HG03571 (cell line): ENCODE data around the gene ARFRP1.

Experiments used
- ATAC-seq: cut with Tn5 transposase; IDR thresholded peaks from one replicate; pipeline ENCODE4 v1.9.1; 2021; ENCODE audit not compliant: unreplicated experiment

The ARFRP1 gene, protein sequence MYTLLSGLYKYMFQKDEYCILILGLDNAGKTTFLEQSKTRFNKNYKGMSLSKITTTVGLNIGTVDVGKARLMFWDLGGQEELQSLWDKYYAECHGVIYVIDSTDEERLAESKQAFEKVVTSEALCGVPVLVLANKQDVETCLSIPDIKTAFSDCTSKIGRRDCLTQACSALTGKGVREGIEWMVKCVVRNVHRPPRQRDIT

DNA sequence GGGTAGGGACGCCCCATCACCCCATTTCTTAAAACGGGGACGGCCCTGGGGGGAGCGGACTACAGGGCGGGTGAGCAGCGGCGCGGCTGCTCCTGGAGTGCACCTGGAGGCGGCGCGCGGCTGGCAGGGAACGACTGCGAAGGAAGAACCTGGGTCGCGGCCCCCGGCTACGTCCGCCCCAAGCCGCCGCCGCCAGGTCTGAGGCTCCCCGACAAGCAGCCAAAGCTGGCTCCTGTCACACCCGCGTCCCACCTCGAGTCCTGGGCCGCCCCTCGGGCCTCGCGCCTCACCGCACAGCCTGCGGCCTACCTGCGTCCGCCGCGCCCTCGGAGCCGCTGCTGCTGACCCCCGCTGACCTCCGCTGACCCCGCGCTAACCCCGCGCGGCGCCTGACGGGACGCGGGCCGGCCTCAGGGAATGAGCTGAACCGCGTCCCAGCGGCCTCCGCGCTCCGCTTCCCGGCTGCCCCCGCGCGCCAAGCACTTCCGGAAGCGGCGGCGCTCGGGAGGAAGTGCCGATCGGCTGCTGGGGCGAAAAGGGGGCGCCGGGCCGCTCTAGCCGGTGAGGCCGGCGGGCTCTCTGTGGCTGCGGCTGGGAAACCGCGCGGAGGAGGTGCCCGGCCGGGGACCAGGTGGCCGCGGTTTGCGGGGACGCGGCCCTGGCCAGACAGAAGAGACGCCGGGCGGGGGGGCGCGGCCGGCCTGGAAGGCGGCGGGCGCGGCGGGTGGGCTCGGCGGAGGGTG, at the start of gene ARFRP1, which contains the start of gene ZGPAT:
Gene ARFRP1, minus strand, starts transcription at position 419 of the 743 bp plus-strand sequence. CDS start 885 bp downstream, outside the sequence.
Gene ZGPAT, plus strand, starts transcription at position 482 of the 743 bp plus-strand sequence. CDS start 542 bp downstream, outside the sequence.
- ATAC-seq: peak; percentile 61

DNA sequence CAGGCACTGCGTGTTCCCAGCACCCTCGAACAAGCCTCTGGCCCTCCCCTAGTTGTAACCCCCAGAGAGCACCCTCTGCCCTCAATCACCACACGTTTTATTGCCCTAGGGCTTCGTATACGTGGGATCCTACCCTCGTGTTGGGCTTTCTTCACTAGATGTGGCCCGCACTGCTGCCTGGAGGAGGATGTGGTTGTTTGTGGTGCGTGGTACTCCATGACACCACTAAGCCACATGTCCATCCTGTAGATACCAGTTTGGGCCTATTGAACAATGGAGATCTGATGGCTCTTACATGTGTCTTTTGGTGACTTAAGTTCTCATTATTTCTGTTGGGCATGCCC, 48.8 kb upstream of the ARFRP1 start:
- ATAC-seq: no peak

DNA sequence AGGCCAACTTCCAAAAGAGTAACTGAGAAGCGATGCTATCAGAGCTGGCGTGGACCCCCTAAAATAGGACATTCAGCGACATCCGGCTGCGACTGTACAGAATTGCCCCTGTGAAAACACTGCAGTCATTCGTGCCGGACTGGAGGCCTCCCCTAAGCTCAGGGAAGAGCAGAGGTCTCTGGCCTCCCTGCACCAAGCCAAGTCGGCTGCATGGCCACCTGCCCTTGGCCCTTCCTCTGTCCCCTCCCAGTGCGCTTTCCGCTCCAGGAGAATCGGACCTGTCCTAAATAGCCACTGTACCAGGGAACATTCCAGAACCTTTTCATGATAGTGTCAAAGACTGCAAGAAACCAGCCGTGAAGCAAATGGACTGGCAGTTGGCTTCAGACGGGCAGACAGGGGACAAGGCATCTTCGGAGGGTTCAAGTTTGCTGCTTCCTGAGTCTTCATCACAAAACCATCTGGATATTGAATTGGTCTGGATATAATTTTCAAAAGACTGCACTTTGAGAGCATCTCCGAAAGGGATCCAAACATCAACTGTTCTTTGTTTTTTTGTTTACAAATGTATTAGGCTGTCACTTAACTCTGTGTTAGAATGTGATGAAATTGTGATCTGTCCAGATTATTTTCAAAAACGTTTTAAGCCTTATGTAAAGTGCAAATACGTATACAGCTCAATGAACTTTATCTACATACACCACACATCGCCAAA, 48.3 kb upstream of the ARFRP1 start:
- no peak for ATAC-seq

DNA sequence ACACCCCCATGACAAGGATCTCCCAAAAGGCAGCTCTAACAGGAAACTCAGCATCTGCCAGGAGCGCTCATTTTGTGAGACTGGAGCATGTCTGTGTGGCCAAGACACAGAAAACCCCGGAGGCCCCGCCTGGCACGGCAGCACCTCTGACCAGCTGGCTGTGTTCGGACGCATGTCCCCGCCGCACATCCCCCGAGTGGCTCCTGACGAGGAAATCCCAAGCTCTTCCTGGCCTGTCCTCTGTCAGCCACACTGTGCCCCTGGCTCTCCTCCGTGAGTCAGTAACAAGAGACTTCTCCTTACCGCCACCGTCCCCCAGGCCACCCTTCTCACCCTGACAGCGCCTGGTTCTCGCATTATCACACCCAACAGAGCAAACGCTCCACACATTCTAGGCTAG, 46.2 kb upstream of the ARFRP1 start:
- no peak for ATAC-seq

DNA sequence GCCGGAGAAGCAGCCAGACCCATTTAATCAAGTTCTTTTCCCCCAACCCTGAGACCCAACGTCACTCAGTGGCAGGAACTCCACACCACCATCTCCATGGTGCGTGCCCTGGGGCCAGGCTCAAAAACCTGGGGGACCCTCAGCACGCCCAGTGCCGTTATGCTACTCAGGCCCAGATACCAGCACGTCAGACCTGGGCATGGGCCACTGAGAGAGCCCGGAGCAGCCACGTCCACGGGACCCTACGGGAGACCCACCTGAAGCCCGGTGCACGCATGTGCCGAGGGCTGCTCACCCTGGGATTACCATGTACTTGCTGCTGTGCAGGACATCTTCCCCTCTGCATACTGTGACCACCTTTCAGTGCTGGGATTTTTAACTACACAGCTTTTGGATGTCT, 45.6 kb upstream of the ARFRP1 start:
- ATAC-seq: no peak

DNA sequence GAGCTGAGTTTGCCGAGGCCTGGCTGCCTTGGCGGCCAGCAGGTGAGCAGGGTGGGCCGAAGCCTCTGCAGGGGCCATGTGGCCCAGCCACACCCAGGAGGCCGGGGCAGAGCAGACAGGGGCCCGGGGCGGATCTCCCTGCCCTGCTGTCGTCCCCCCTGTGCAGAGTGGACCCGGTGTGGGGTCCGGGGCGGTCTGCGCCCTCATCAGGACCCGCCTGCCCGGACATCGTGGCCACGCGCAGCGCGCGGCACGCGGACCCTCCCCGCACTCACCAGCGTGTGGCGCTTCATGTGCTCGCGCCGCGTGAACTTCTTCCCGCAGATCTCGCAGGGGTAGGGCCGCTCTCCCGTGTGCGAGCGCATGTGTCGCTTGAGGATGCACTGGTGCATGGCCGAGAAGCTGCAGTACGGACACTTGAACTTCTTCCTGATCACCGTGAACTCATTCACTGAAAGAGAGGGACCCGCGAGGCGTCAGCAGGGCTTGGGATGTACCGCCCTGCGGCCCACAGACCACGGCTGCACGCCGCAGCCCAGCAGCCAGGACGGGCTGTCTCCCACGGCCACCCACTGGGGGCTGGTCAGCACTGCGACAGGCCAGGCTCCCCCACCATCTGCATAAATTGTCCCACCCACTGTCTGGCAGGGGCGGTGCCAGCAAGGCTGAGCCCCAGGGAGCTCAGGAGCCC, 44.8 kb upstream of the ARFRP1 start:
- no peak for ATAC-seq

DNA sequence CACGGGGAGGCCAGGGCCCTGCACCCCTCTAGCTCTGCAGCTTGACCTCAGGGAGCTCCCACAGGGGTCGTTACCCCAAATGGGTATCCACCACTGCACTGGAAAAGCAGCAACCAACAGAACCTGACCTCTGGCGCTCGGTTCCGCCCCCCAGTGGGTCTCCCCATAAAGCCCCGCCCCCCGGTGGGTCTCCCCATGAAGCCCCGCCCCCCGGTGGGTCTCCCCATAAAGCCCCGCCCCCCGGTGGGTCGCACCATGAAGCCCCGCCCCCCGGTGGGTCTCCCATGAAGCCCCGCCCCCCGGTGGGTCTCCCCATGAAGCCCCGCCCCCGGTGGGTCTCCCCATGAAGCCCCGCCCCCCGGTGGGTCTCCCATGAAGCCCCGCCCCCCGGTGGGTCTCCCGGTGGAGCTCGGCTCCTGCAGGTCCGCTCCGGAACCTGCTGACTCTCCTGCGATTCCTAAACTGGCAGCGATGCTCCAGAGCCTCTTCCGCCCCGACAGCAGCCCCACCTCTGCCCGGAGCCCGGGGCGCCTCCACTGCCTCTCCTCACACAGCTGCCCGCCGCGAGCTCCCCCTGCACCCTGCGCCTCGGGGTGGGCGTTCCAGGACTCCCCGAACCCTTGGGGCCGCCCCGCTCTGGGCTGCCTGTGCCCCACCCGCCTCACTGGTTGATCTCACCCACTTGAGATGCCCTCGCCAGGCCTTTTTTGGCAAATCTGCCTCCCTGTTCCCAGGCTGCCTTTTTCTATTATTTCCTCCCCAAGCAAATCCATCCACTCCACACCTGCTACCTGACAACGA, 43.9 kb upstream of the ARFRP1 start:
- no peak for ATAC-seq

DNA sequence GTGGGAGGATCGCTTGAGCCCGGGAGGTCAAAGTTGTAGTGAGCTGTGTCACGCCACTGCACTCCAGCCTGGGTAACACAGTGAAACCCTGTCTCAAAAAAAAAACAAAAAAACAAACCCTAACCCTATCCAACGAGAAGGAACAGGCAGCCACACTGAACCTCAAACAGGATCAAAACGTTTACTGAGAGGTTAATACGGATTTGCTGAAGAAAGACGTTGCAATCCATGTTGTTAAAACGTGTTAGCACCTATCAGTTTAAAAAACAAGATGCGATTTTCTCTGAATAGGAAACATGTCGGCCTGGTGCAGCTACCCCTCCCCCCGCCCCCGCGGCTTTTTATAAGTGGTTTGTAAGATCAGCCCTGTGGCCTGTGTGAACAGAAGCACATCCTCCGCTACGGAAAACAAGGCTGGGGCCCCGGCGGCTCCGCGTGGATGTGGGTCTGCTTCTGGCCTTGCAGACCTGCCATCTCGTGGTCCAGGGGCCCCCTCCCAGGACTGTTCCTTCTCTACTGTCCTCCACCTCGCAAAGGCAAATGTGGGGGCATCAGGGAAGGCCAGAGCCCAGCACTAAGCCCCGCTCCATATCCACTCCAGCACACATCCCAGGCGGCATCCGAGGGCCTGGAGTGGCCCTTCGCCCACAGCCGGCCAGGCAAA, 43.2 kb upstream of the ARFRP1 start:
- ATAC-seq: no peak

DNA sequence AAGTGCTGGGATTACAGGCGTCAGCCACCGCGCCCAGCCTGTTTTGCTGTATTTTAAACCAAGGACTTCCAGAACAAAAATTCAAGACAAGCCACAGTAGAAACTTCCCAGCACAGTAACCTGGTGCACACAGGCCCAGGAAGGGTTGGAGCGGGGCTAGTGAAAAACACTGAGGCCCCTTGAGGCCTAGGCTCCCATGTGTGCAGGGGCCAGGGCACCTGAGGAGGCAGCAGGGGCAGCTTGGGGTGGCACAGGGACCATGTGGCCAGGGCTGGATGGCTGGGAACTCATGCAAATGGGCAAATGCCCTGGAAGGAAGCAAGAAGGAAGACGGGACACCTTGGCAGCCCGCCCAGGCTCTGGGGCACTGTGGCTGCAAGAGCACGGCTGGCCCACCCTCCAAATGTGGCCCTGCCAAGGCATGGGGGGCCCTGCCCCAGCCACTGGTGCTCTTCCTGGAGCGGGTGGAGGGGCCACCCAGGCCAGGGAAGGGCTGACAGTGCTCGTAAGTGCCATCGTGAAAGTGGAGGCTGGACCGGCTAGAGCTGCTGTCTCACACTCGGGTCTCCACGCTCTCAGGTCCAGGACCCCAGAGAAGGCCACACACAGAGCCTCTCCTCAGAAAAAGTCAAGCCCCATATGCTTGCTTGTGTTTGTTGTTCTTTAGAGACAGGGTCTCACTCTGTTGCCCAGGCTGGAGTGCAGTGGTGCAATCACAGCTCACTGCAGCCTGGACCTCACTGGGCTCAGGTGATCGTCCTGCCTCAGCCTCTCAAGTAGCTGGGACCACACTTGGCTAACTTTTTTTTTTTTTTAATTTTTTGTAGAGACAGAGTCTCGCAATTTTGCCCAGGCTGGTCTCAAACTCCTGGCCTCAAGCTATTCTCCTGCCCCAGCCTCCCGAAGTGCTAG, 42.1 kb upstream of the ARFRP1 start:
- no peak for ATAC-seq

DNA sequence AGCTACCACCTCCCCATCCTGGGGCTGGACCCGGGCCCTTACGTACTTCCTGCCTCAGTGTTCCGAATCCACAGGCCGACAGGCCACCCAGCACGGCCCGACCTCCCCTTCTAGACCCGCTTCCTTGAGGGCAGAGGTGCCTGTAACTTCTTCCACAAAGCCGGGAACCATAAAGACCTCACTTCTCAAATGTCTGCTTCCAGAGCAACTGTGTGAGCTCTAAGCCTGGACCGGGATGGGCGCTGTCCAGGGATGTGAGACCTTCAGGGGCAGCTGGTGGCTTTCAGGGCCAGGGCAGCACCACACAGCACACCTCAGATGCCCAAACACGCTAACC, 41.1 kb upstream of the ARFRP1 start:
- no peak for ATAC-seq

DNA sequence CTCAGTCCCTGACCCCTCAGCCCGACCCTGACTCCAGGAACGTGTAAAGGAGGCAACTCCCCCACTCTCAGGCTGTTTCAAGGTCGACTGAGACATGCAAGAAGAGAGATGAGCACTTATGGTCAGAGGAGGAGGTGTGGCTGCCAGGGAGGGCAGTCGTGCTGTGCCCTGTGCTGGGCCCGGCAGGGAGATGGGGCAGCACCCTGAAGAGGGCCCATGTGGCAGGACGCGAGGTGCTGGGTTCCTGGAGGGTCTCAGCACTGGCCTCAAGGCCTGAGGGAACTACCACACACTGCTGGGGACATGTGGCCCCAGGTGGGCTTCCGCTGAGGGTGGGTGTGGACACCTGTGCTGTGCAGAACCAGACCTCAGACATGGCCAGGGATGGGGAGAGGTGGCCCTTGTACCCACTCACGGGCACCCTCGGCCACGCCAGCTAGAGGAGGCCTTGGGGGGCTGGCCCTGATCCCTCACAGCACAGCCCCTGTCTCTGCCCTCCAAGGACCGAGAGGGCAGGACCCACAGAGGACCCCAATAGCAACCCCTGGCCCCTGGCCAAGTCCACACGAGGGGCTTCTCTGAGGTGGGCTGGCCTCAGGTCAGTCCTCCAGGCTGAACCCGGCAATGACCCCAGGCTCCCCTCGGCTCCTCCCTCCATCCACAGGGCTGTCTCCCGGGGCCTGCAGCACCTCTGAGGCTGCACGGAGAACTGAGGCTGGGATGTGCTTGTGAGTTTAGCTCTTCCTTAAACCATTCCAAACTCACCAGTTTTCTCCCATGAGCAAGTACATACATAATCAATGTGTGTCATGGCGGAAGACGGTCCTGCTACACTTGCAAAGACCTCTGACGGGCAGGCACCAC, 40.5 kb upstream of the ARFRP1 start:
- no peak for ATAC-seq

DNA sequence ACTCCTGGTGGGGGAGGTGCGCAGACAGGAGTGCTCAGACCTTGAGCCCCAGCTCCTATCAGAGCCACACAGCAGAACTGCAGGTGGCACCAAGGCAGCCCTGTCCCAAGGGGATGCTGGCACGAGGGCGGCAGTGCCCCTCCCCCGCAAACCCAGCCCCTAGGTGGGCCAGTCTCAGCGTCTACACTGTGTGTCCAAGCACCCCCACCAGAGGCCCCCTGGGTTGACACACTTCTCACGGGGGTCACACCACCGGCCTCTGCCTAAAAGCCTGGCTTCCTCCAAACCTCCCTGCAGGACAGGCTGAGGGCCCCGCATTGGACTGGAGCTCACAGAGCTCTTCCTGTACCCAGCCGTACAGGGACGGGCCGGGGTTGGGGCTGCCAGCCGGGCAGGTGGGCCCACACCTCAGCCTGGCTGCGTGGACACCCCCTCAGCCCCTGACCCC, 39.9 kb upstream of the ARFRP1 start:
- ATAC-seq: no peak

DNA sequence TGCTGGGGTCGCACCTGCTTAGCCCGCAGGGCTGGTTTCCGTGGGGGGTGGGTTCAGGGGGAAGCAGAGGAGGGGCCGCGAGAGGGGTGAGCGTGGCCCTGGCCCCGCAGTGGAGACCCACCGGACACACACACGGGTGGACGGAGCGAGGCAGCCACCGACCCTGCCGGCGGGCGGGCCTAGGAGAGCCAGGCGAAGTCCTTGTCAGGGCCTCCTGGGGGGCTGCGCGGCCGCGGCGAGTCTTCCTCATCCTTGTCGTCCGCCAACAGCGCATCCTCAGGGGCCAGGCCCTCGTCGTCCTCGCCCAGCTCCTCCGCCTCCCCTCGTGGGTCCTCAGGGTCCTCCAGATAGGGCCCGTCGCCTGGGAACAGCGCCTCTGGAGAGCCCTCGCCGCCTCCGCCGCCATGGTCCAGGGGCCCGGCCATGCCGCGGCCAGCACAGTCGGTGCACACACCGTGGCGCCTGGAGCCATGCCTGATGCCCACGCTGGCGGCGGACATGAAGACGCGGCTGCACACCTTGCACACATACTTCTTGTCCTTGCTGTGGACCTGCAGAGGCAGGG, 39.1 kb upstream of the ARFRP1 start:
- no peak for ATAC-seq

DNA sequence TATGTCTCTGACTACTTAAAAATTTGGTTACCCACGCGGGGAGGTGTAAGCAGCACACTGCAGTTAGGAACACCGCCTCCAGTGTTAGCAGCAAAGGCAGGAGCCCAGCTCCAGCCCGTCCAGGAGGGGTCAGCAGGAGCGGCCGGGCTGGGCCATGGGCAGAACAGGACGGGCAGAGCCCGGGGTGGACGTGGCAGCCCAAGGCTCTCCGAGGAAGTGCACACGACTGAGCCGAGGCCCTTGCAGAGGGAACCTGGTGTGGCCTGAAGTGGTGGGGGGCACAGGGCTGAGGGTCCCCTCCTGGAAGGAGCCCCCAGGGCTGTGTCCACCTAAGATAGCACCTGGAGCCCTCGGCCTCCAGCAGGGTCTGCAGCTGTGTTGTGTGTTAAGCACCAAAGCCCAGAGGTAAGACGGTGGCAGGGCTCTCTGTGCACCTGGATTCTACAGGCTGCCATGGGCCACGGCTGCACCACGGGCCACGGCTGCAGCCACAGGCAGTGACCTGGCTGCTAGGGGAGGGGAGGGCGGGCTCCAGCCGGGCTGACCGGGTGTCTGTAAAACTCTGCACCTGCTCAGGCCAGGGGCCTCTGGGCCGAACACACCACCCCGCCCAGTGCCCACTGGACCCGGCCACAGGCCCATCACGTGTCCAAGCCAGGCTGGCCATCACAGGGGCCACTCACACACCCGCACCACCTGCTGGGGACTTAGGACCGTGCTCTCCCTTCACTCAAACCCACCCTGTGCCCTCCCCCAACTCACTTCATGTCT, 38.4 kb upstream of the ARFRP1 start:
- no peak for ATAC-seq

DNA sequence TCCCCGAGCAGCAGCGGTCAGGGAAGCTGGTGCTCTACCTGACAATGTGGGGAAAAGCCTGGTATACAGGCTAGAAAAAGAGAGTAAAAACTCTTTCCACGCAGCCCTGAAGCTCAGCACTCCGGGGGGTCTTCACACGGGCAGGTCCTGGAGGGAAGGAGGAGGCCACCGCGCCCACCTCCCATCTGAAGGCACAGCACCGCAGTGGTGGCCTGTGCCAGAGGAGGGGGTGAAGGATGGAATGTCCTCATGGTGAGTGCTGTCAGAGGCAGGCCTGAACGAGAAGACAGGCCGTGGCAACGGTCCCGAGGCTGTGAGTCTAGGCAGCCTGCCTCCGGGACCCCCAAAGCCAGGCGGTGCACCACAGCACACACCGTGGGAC, 37.6 kb upstream of the ARFRP1 start:
- ATAC-seq: no peak

DNA sequence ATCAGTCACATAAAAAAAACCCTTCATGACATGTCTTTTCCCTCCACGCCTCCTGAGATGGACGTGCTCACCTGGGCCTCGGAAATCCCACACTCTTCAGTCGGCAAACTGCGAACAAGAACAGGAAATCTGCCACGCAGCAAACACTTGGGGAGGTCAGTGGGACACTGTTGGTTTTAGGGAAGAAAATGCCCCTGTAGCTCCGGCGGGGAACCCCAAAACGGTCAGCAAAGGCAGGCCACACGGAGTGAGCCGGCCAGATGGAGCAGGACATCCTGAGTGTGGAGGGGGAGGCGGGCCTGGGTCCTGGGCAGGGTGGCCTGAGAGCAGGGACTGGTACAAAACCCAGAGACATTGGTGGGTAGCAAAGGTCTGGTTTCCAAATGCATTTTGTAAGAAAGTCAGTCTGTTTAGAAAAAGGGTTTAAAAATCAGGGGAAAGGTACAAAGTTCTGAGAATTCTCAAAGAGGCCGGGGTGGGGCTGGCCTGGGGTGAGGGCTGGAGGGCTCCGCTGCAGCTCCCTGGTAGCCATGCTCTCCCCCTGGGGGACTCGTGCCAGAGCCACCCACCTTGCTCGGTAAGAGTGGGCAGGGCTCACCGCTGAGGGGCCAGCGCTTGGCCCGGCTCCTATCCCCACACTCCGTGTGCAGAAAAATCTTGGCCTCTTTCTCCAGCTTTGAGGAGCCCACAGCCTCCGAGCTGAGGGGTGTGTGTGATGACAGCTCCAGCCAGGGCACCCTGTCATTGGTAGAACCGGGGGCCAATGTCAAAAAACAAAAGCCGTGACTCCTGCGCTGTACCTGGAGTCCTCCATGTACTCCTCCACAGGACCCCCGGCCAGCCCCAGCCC, 37.0 kb upstream of the ARFRP1 start:
- ATAC-seq: no peak
